NT2/D1 (cell line): Measurements from ENCODE around the gene KCNQ1OT1.

Source experiments
- DNase-seq: peaks from one replicate; pipeline ENCODE4 v3.0.0-alpha.2; 2011; ENCODE audit warnings: low read depth, low spot score
- H3K27me3 ChIP-seq: 2 replicates; pipeline ENCODE4 v1.6.0; 2011; ENCODE audit warnings: mild to moderate bottlenecking; ENCODE audit not compliant: insufficient read length, insufficient read depth
- H3K36me3 ChIP-seq: 2 replicates; pipeline ENCODE4 v1.6.1; 2011; ENCODE audit warnings: mild to moderate bottlenecking, low read length, mixed read lengths; ENCODE audit not compliant: insufficient read depth, insufficient read length
- H3K4me1 ChIP-seq: 2 replicates; pipeline ENCODE4 v1.5.1; 2011; ENCODE audit not compliant: insufficient read depth, insufficient read length
- H3K4me3 ChIP-seq: 2 replicates; pipeline ENCODE4 v1.5.1; 2011; ENCODE audit warnings: low read depth; ENCODE audit not compliant: insufficient read length
- H3K9ac ChIP-seq: 2 replicates; pipeline ENCODE4 v1.6.0; 2011; ENCODE audit warnings: low read depth; ENCODE audit not compliant: insufficient read length
- H3K9me3 ChIP-seq: 2 replicates; pipeline ENCODE4 v1.5.1; 2011; ENCODE audit warnings: mild to moderate bottlenecking, low read length; ENCODE audit not compliant: insufficient read depth
- SUZ12 ChIP-seq: IDR thresholded peaks from 2 replicates; pipeline ENCODE4 v1.6.1; 2011; ENCODE audit not compliant: insufficient read length, insufficient read depth; ENCODE audit errors: extremely low read depth
- YY1 ChIP-seq: IDR thresholded peaks from 2 replicates; pipeline ENCODE4 v1.6.1; 2011; ENCODE audit not compliant: insufficient read length, insufficient read depth
- ZNF274 ChIP-seq: IDR thresholded peaks from 2 replicates; pipeline ENCODE4 v1.6.1; 2011; ENCODE audit warnings: mild to moderate bottlenecking, low read depth, low read length

The KCNQ1OT1 gene

DNA sequence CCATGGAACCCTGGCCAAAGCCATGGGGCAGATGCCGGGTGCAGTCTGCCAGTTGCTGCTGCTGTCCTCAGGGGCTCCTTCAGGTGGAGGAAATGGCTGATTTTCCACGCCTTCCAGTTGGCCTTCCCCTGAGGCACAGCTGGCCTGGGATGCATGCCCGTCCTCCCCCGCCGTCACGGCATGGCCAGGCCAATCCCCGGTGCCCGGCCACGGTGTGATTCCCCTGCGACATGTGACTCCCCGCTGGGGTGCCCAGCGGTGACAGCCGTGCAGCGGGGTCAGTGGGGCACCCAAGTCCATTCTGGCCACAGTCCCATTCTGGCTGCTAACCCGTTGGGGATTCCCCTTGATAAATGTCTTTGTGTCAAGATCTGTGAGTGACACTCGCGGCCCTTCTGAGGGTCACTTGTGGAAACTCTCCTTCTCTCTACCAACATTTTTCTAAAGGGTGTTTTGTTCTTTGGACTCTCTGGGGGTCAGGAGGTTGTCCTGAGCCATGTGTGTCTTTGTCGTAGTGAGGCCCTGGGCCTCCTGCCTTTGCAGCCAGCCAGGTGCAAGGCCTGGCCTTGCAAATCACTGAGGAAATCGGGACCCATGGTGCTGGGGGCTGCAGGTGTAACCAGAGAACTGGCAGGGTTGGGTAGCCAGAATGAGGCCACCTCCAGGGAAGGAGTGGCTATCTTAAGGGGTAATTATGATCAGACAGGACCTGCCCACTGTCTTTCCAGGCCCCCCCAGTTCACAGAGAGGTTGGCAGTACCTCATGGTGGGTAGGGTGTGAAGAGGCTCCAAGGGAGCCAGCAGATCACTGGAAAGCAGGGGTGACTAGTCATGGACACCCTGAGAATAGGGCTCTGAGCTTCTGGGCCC lies 37.1 kb downstream of the KCNQ1OT1 start:
- Histone ChIP-seq H3K27me3 (peaks cover 9% of the 10 kb centered on the region), H3K9me3 (peaks cover 37% of the 10 kb centered on the region), H3K36me3 (no peaks in the 10 kb centered on the region), H3K9ac (no peak overlapping the region), H3K4me3 (no peak overlapping the region), H3K4me1 (no peaks in the 10 kb centered on the region)
- TF ChIP-seq ZNF274: no peak
- no peak for TF ChIP-seq YY1
- TF ChIP-seq SUZ12: no peak
- DNase-seq: no peak

DNA sequence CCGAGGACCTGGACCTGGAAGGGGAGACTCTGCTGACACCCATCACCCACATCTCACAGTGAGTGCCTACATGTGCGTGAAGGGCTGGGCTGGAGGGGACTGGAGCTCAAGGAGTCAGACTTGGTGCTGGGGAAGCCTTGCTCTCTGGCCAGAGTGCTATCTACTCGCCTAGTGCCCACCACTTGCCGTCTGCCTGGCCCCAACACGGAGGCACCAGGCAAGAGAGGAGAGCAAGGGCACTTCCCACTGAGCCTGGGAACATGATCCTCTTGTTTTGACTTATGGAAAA lies 37.8 kb downstream of the KCNQ1OT1 start:
- H3K4me1 ChIP-seq: no peaks in the 10 kb centered on the region
- H3K27me3 ChIP-seq: peaks cover 13% of the 10 kb centered on the region
- no peaks in the 10 kb centered on the region for H3K36me3 ChIP-seq
- DNase-seq: no peak
- peaks cover 37% of the 10 kb centered on the region for H3K9me3 ChIP-seq
- no peak overlapping the region for H3K4me3 ChIP-seq
- no peak overlapping the region for H3K9ac ChIP-seq
- TF ChIP-seq YY1 (no peak), SUZ12 (no peak), ZNF274 (no peak)

DNA sequence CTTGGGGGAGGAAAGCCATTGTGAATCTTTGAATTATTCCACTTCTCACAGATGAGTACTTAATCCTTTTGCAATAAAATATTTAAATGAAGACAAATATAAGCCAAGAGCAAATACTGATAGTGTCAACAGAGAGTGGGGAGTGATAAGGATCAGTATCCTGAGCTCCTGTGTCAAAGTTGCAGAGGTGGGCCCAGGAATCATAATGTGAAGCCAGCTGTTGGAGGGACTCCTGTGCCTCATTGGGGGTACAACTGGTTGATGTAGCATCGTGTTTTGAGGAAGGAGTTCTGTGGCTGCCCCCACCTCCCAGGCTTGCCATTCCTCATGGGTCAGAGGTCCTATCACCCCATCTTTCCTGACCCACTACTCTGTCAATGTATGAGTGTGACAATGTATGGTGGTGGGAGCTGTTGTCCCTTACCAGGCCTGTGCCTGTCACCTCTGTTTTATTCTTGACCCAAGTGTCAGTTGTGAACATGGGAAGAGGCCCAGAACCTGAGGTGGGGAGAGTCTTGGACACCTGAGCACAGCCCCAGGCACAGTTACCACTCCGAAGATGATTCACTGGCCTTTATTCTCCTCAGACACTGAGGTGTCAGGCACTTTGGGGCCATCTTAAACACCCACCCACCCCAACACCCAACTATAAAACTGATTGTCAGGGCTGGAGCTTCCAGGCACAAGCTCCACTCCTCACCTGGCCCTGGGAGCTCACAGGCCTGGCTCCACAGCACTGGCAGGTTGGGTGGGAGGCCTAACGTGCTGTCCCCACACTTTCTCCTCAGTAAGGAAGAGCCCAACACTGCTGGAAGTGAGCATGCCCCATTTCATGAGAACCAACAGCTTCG lies 38.4 kb downstream of the KCNQ1OT1 start:
- TF ChIP-seq SUZ12 (no peak), ZNF274 (no peak), YY1 (no peak)

DNA sequence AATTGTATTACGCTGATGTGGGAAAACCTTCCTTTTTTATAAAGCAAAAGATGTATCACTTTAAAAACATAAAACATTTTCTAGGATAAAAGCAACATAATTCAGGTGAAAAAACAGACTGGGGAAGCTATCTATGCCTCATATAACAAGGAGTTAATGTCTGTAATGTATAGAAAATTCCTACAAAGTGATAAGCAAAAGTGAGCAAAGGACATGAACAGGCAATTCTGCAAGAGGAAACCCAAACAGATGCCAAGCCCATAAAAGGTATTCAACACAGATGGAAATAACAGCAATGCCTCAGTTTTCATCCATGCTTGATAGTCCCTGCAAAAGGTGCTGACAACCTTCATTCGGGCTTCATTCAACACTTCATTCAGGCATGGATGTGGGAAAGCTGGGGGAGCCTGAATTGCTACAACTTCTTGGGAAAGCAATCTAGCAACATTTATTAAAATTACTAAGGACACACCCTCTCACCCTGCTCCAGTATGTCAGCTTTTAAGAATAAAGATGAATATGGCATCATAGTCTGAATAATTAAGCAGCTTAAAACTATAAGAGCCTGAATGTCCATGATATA lies 39.3 kb downstream of the KCNQ1OT1 start:
- Histone ChIP-seq H3K9ac (no peak overlapping the region), H3K4me3 (no peak overlapping the region), H3K4me1 (no peaks in the 10 kb centered on the region), H3K27me3 (peaks cover 24% of the 10 kb centered on the region), H3K36me3 (no peaks in the 10 kb centered on the region), H3K9me3 (peaks cover 37% of the 10 kb centered on the region)
- DNase-seq: no peak
- TF ChIP-seq SUZ12 (no peak), YY1 (no peak), ZNF274 (no peak)

More for the DNA sequence above, 38.4 kb downstream of the KCNQ1OT1 start:
- H3K9me3 ChIP-seq: peaks cover 37% of the 10 kb centered on the region
- no peak overlapping the region for H3K4me3 ChIP-seq
- H3K27me3 ChIP-seq: peaks cover 17% of the 10 kb centered on the region
- no peak for DNase-seq
- no peaks in the 10 kb centered on the region for H3K4me1 ChIP-seq
- H3K9ac ChIP-seq: no peak overlapping the region
- no peaks in the 10 kb centered on the region for H3K36me3 ChIP-seq

DNA sequence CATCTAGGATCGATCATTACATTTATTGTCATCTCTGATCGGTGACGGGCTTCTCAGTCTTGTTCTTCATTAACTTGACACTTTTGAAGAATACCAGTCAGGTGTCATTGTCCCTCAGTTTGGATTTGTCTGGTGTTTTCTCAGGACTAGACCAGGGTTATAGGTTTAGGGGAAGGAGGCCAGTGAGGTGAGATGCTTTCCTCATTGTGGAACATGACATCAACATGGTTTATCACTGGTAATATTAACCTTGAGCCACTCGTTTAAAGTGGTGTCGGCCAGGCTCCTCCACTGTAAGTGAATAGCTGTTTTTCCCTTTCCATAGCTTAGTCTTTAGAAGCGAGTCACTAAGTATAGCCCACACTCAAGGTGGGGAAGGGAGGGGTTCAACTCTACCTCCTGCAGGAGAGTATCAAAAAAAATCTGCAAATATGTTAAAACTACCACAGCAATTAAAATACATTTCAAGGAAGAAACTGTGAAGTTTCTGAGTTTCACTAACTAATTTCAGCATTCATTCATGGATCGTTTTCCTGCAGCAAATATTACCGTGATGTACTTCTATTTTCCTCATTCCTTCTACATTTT lies 42.0 kb downstream of the KCNQ1OT1 start:
- H3K4me3 ChIP-seq: no peak overlapping the region
- DNase-seq: no peak
- H3K4me1 ChIP-seq: no peaks in the 10 kb centered on the region
- no peak for TF ChIP-seq YY1
- no peak for TF ChIP-seq ZNF274
- no peak for TF ChIP-seq SUZ12
- no peaks in the 10 kb centered on the region for H3K36me3 ChIP-seq
- peaks cover 37% of the 10 kb centered on the region for H3K9me3 ChIP-seq
- H3K27me3 ChIP-seq: peaks cover 34% of the 10 kb centered on the region
- H3K9ac ChIP-seq: no peak overlapping the region

DNA sequence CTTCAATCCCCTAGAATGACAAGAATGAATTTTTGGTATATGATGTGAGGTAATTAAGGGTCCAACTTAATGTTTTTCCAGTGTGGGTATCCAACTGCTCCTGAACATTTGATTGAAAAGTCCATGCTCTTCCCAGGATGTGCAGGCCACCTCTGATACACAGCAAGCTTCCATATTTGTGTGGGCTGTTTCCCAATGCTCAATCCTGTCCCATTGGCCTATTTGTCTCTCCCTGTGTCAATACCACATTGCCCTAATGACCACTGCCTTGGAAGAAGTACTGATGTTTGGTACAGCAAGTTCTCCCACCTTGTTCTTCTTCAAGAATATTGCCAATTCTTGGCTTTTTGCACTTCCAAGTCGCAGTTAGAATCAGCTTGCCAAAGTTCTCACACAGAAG lies 42.9 kb downstream of the KCNQ1OT1 start:
- TF ChIP-seq ZNF274 (no peak), YY1 (no peak), SUZ12 (no peak)
- peaks cover 37% of the 10 kb centered on the region for H3K9me3 ChIP-seq

GRCh38 chr11:2655834-2656622 lies 43.8 kb downstream of the KCNQ1OT1 start:
- Histone ChIP-seq H3K36me3 (no peaks in the 10 kb centered on the region), H3K9me3 (peaks cover 34% of the 10 kb centered on the region), H3K4me1 (no peaks in the 10 kb centered on the region), H3K4me3 (no peak overlapping the region), H3K9ac (no peak overlapping the region), H3K27me3 (peaks cover 49% of the 10 kb centered on the region)
- DNase-seq: no peak
- TF ChIP-seq ZNF274 (no peak), SUZ12 (no peak), YY1 (no peak)

More for the DNA sequence above, 42.9 kb downstream of the KCNQ1OT1 start:
- Histone ChIP-seq H3K36me3 (no peaks in the 10 kb centered on the region), H3K4me1 (no peaks in the 10 kb centered on the region), H3K9ac (no peak overlapping the region), H3K27me3 (peaks cover 41% of the 10 kb centered on the region), H3K4me3 (no peak overlapping the region)
- no peak for DNase-seq
